HepG2 (cell line): Measurements from ENCODE around the gene TNFRSF21. TPM values are rescaled to one million over a fixed set of nuclear protein-coding genes. Genes with fewer than 3 reads are reported as not detected.

Experiments used
- ATAC-seq: fragments of 200-7000 bp; cut with Tn5 transposase; 3 replicates; pipeline ENCODE4 v1.9.1; 2020; ENCODE audit warnings: mild to moderate bottlenecking, moderate library complexity
- BruUV-seq: library from RNA; stranded (reverse); fragments of 400-500 nt; replicated peaks from 2 replicates; lab custom pipeline; 2021; lab: Mats Ljungman, UMichigan
- CTCF ChIA-PET: fragments of 300-600 bp; formaldehyde crosslinking; extraction: SDS; loops from one replicate; lab custom pipeline; 2021; ENCODE audit warnings: low total read pairs, inconsistent platforms, low intra/inter-chr PET ratio; lab: Yijun Ruan, JAX
- POLR2A ChIA-PET: fragments of 350-600 bp; sonication (Branson Sonifier 250); formaldehyde crosslinking; loops from one replicate; lab custom pipeline; 2020; ENCODE audit warnings: antibody characterized with exemption, inconsistent platforms; lab: Yijun Ruan, JAX
- DNase-seq: peaks from one replicate; pipeline ENCODE4 v3.0.0-alpha.2; 2015; ENCODE audit warnings: low spot score
- FAIRE-seq: peaks from 3 replicates; lab custom pipeline; 2011; peaks lifted over from hg19 to GRCh38; lab: Jason Lieb, UNC
- H2AFZ ChIP-seq: one replicate; pipeline ENCODE4 v1.6.1; 2011; ENCODE audit warnings: low read length, inconsistent platforms
- H3K27ac ChIP-seq: fragments of 300-600 bp; 3 replicates; pipeline ENCODE4 v1.8.0; 2011; ENCODE audit warnings: mixed run types, mild to moderate bottlenecking, mixed read lengths, low read length, inconsistent platforms; ENCODE audit not compliant: insufficient read depth; ENCODE audit errors: extremely low read length
- H3K27me3 ChIP-seq, 2 experiments: fragments of 200-600 bp in 1 of 2; 2 replicates in 1 of 2; 3 replicates in 1 of 2; pipeline versions ENCODE4 v1.6.0 to v1.8.0; 2011; ENCODE audit warnings: low read length in 2 of 2, mild to moderate bottlenecking in 2 of 2, moderate library complexity in 2 of 2, inconsistent platforms in 1 of 2; ENCODE audit not compliant: insufficient read depth in 2 of 2, control insufficient read depth in 1 of 2
- H3K36me3 ChIP-seq, 2 experiments: fragments of 200-600 bp in 1 of 2; replicated peaks in 1 of 2; 2 replicates in 1 of 2; 3 replicates in 1 of 2; pipeline versions ENCODE4 v1.5.1 to v1.8.0; 2011; ENCODE audit warnings: low read length in 2 of 2, inconsistent platforms in 1 of 2; ENCODE audit not compliant: insufficient read depth in 2 of 2, control insufficient read depth in 1 of 2
- H3K4me1 ChIP-seq: 2 replicates; pipeline ENCODE4 v1.5.1; 2012; ENCODE audit warnings: low read length, inconsistent platforms; ENCODE audit not compliant: insufficient read depth
- H3K4me2 ChIP-seq: 2 replicates; pipeline ENCODE4 v1.6.0; 2011; ENCODE audit warnings: low read depth, low read length, inconsistent platforms
- H3K4me3 ChIP-seq, 3 experiments: fragments of 200-600 bp in 1 of 3; sonication (generic), shearing (Covaris generic) in 1 of 3; replicated peaks in 1 of 3; 2 replicates each; pipeline ENCODE4 v1.5.1; 2011 to 2016; ENCODE audit warnings: low read length in 3 of 3, inconsistent platforms in 2 of 3, low read depth in 2 of 3, mild to moderate bottlenecking in 2 of 3, control low read depth in 1 of 3, mixed read lengths in 1 of 3; ENCODE audit not compliant: insufficient read depth in 1 of 3
- H3K79me2 ChIP-seq: one replicate; pipeline ENCODE4 v1.6.1; 2011; ENCODE audit warnings: low read length, inconsistent platforms; ENCODE audit not compliant: insufficient read depth
- H3K9ac ChIP-seq: 2 replicates; pipeline ENCODE4 v1.6.0; 2011; ENCODE audit warnings: mild to moderate bottlenecking, low read depth, low read length, inconsistent platforms; ENCODE audit not compliant: insufficient read depth
- H3K9me3 ChIP-seq: 2 replicates; pipeline ENCODE4 v1.5.1; 2012; ENCODE audit warnings: mild to moderate bottlenecking, low read length
- H4K20me1 ChIP-seq: 2 replicates; pipeline ENCODE4 v1.6.0; 2011; ENCODE audit warnings: inconsistent platforms, mild to moderate bottlenecking, low read length, moderate library complexity; ENCODE audit not compliant: insufficient read depth
- CBX2 ChIP-seq, 2 experiments: fragments of 200-600 bp in 1 of 2; sonication (generic); formaldehyde crosslinking in 1 of 2; IDR thresholded peaks; 2 replicates each; pipeline versions ENCODE4 v1.7.0 to v1.8.1; 2018 to 2022; ENCODE audit warnings: low read depth in 2 of 2, low read length in 1 of 2, mild to moderate bottlenecking in 1 of 2, missing genetic modification reagents in 1 of 2
- CEBPZ ChIP-seq: IDR thresholded peaks from 2 replicates; pipeline ENCODE4 v1.6.1; 2012; ENCODE audit warnings: low read length, improper control_type of control experiment
- DMAP1 ChIP-seq: IDR thresholded peaks from 2 replicates; pipeline ENCODE4 v1.6.1; 2016
- FOXM1 ChIP-seq: sonication (generic); formaldehyde crosslinking; IDR thresholded peaks from 2 replicates; pipeline ENCODE4 v1.5.0; 2020; ENCODE audit warnings: missing genetic modification reagents
- HIVEP1 ChIP-seq: sonication (generic); formaldehyde crosslinking; IDR thresholded peaks from 2 replicates; pipeline ENCODE4 v1.4.0; 2020; ENCODE audit warnings: mild to moderate bottlenecking, missing genetic modification reagents
- MLX ChIP-seq: IDR thresholded peaks from 2 replicates; pipeline ENCODE4 v1.6.1; 2016
- ONECUT2 ChIP-seq: sonication (generic); formaldehyde crosslinking; IDR thresholded peaks from 2 replicates; pipeline ENCODE4 v1.4.0; 2020; ENCODE audit warnings: missing genetic modification reagents
- PHF21A ChIP-seq: sonication (generic); formaldehyde crosslinking; IDR thresholded peaks from 2 replicates; pipeline ENCODE4 v1.5.0; 2020; ENCODE audit warnings: mild to moderate bottlenecking, missing genetic modification reagents
- PRDM10 ChIP-seq: sonication (generic); formaldehyde crosslinking; IDR thresholded peaks from 2 replicates; pipeline ENCODE4 v1.4.0; 2020; ENCODE audit warnings: low read depth, missing genetic modification reagents
- TOPORS ChIP-seq: sonication (generic); formaldehyde crosslinking; IDR thresholded peaks from 2 replicates; pipeline ENCODE4 v1.8.0; 2023; ENCODE audit warnings: mild to moderate bottlenecking, missing genetic modification reagents
- ZGPAT ChIP-seq: IDR thresholded peaks from 2 replicates; pipeline ENCODE4 v1.6.1; 2016; ENCODE audit warnings: mild to moderate bottlenecking
- ZNF280B ChIP-seq: sonication (generic); formaldehyde crosslinking; IDR thresholded peaks from 2 replicates; pipeline ENCODE4 v1.5.0; 2020; ENCODE audit warnings: missing genetic modification reagents, mild to moderate bottlenecking, borderline replicate concordance
- ZNF501 ChIP-seq: sonication (generic); formaldehyde crosslinking; IDR thresholded peaks from 2 replicates; pipeline ENCODE4 v1.5.1; 2020; ENCODE audit warnings: mild to moderate bottlenecking, moderate library complexity, missing genetic modification reagents
- ZNF720 ChIP-seq: sonication (generic); formaldehyde crosslinking; IDR thresholded peaks from 2 replicates; pipeline ENCODE4 v1.4.0; 2020; ENCODE audit warnings: missing genetic modification reagents
- ZNF768 ChIP-seq: sonication (generic); formaldehyde crosslinking; IDR thresholded peaks from 2 replicates; pipeline ENCODE4 v1.4.0; 2020; ENCODE audit warnings: missing genetic modification reagents
- in situ Hi-C: cut with HindIII; loops from 2 replicates; pipeline ENCODE4 v1.10.0; 2017; ENCODE audit warnings: low pct_unique_long_range_greater_than_20kb; ENCODE audit not compliant: extremely low pct_ligation_motif_present
- intact Hi-C: fragments of 100-400 bp; cut with micrococcal nuclease; formaldehyde crosslinking; loops from one replicate; pipeline ENCODE4 v1.10.0; 2022; ENCODE audit not compliant: unreplicated experiment
- polyA plus RNA-seq, 8 experiments: library from polyadenylated mRNA; depleted of rRNA in 3 of 8; stranded (reverse) in 7 of 8; unstranded in 1 of 8; fragments of >200 nt; fragmentation: Illumina TruSeq in 4 of 8; extraction: Trizol in 4 of 8; gene quantifications; 2 replicates each; pipeline versions ENCODE4 v1.2.1 to v1.2.3, GENCODE V29; 2011 to 2016; ENCODE audit warnings: low read depth in 4 of 8, missing spikeins in 1 of 8, mixed read lengths in 1 of 8; ENCODE audit not compliant: insufficient read depth in 1 of 8
- total RNA-seq, 5 experiments: library from RNA; depleted of rRNA; stranded (reverse); fragments of >200 nt; fragmentation: Illumina TruSeq; extraction: Trizol; gene quantifications; 2 replicates each; pipeline ENCODE4 v1.2.3, GENCODE V29; 2016; ENCODE audit warnings: low read depth in 1 of 5

TNFRSF21 gene
- total and polyA plus RNA-seq, 2 of the 13 experiments (the other 11 are each of a cell fraction or from before 2014, with no cell fraction given): 24.8 to 46.3 TPM

- Histone ChIP-seq H3K27ac (no peak overlapping the region), H3K4me2 (no peak overlapping the region), H2AFZ (no peak overlapping the region), H3K4me3 (no peak overlapping the region), H3K79me2 (no peaks in the 10 kb centered on the region), H3K36me3 (no peaks in the 10 kb centered on the region), H3K4me1 (no peaks in the 10 kb centered on the region), H3K27me3 (peaks cover 0 to 6% of the 10 kb centered on the region in 2 experiments; a peak in 2 of 5 replicates), H4K20me1 (no peaks in the 10 kb centered on the region), H3K9ac (no peak overlapping the region), H3K9me3 (no peaks in the 10 kb centered on the region)
- ChIA-PET CTCF (no interaction called here), POLR2A (no interaction called here)
- ATAC-seq: no peak
- BruUV-seq: no TSS peak
- no peak for FAIRE-seq
- intact Hi-C loops: no loop called here
- no peak for DNase-seq
- in situ Hi-C loops: no loop called here
- TF ChIP-seq TOPORS (no peak), ZNF720 (CRISPR knock-in tag) (no peak), HIVEP1 (CRISPR knock-in tag) (no peak), ZNF768 (CRISPR knock-in tag) (no peak), ZNF501 (no peak), PRDM10 (CRISPR knock-in tag) (no peak), MLX (CRISPR knock-in tag) (no peak), ONECUT2 (CRISPR knock-in tag) (no peak), CEBPZ (no peak), DMAP1 (CRISPR knock-in tag) (no peak), ZNF280B (CRISPR knock-in tag) (no peak), FOXM1 (CRISPR knock-in tag) (no peak), CBX2 (IDR thresholded peaks at IDR 0.05; ENCODE audit: low read depth, low read length) (no peak), CBX2 (CRISPR knock-in tag; IDR thresholded peaks at IDR 0.05; ENCODE audit: low read depth) (no peak), ZGPAT (CRISPR knock-in tag) (no peak), PHF21A (no peak)
Measured at GRCh38 chr6:47351621-47352020, 41.9 kb upstream of the TNFRSF21 start.
